ENCODE data around the gene COL25A1.

Gene COL25A1

DNA sequence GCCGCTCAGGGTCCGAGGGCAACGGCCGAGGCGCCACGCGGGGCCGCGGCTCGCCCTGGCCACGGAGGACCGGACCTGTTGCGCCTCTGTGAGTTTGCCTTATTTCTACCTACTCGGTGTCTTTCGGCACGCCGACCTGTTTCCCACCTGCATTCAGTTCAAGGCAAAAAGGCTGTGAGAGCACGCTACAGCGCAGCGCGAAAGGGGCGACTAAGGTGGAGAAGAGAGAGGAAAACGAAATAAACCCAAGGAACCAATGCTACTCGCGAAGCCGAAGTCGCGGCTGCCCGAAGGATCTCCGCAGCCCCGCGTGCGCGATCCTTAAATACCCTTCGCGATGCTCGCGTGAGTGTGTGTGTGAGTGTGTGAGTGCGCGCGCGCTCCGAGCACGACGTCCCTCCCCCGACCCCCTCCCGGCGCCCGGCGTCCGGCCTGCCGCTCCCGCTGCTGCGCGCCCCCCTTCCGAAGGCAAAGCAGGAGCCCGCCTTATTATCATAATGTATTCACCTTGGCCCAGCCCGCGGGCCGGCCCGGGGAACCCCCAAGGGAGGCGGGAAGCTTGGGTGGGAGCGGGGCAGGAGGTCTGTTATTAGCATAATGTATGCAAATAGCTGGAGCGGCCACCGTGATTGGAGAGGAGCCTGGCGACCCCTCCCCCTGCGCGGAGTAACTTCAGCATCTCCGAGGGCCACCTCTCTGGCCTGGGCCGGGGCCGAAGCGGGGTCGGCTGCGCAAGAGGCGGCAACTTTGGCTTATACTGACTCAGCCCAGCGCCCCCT lies at the start of gene COL25A1:
TSS of gene COL25A1 (minus strand) at position 298 of the 779 bp plus-strand sequence.
- peak; percentile 25 for DNase-seq

DNA sequence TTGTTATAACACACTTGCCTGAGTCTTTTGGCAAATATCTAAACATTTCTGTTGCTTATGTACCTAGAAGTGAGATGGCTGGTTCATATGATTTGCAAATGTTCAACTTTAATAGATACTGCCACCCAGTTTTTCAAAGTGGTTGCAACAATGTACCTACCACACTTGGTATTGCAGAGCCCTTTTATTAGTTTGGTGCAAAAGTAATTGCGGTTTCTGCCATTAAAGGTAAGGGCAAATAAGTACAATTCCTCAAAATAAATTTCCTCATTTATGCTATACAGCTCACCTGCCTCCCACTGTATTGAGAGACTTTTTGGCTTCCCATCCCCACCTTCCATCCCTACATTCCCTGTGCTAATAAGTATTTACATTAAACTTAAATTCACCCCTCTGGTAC lies 47.7 kb upstream of the COL25A1 start:
- DNase-seq: no peak

DNA sequence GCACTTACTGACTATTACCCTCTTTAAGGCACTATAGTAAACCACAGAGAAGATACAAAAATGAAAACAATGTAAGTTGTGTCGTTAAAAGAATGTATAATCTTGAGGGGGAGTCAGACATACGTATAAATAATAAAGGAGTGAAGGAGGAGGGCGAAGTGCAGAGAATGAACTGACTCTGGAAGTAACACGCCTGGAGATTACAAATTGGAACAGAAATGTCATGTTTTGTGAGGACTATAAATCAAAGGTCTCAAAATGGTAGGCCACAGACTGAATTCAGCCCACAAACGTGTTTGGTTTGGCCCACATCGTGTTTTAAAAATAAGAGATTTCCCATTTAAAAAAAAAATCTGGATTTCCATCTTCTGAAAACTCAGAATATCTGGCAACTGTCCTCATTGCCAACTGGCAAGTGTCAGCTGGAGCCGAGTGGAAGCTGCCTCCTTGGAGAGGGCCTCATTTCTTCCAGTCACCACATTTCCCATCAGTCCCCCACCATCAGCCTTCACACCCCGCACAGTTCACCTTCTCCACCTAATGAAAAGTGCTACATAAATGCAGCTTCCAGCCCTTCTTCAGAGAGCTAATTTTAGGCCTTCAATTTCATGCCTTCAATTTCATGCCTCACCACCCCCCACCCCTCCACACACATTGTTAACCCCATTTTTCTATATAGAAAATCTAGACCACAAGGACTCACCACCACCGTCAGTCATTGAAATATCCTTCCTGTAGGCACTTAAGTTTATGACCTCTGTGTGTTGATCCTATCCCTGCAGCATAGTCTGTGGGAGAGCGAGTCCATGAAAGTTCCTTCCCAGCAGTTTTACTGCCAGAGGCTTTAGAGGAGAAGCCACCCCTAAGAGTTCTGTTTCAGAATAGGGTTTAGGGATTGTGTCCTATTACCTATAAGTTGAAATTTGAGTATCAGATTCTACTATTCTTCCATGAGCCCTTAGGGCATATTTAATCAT lies 32.0 kb upstream of the COL25A1 start:
- no peak for DNase-seq

DNA sequence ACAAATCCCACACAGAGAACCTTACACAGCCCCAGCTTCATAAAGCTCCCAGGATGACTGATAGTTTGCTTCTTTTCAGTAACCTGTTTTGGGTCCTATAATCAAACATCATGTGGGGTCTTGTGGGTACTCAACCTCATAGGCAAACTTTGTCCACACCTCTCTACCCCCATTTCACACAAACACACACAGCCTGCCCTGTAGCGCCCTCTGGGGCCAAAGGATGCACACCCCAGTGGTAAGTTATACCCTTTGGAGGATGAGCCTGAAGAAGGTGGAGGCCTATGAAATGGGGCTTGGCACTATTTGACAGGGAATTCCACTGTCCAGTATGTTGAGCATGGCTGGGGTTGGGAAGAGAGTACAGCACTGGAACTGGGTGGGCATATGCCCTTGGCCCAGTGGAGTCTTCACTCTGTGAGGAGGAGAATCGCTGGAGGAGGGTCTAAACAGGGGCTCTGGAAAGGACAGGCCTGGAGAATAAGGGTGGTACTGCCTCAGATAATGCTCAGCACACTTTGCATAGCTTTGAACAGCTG lies 30.5 kb upstream of the COL25A1 start:
- DNase-seq: no peak

DNA sequence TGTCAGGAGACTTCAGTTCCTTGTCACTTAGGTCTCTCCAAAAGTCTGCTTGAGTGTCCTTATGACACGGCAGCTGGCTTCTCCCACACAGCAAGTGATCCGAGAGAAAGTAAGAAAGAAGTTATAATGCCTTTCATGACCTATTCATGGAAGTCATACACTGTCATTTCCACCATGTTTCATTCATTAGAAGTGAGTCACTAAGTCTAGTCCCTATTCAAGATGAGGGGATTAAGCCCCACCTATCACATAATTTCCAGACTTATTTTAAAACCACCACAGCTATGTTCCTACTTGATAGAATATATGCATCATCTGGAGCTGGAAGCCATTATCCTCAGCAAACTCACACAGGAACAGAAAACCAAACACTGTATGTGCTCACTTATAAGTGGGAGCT lies 25.2 kb upstream of the COL25A1 start:
- no peak for DNase-seq

DNA sequence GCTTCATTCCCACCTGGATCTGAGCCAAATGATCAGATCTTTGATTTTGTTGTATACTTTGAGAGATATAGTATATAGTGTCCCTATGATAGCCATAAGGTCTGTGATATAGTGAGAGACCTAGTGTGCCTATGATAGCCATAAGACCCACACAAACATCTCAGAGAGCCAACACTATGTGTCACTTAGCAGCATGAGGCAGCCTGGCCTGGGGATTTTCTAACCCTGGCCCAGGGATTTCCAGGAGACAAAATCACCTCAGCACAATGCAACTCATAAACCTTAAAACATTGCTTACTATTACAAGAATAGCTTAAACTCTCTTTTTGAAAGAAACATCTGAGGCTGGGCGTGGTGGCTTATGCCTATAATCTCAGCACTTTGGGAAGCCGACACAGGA lies 23.2 kb upstream of the COL25A1 start:
- no peak for DNase-seq

DNA sequence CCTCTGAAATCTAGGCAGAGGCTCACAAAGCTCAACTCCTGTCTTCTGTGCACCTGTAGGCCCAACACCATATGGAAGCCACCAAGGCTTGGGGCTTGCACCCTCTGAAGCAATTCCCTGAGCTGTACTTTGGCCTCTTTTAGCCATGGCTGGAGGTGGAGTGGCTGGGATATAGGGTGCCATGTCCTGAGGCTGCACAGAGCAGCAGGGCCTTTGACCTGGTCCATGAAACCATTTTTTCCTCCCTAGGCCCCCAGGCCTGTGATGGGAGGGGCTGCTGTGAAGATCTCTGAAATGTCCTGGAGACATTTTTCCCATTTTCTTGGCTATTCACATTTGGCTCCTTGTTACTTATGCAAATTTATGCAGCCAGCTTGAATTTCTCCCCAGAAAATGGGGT lies 20.9 kb upstream of the COL25A1 start:
- DNase-seq: no peak

DNA sequence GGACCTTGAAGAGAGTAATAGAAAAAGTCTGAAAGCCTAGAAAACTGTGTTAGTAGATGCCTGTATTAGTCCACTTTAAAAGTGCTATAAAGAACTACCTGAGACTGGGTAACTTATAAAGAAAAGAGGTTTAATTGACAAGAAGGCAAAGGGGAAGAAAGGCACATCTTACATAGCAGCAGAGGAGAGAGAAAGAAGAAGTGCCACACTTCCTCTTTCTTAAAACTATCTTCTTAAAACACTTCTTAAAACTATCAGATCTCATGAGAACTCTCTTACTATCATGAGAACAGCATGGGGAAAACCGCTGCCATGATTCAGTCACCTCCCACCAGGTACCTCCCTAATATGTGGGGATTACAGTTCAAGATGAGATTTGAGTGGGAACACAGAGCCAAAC lies 18.8 kb upstream of the COL25A1 start:
- no peak for DNase-seq

DNA sequence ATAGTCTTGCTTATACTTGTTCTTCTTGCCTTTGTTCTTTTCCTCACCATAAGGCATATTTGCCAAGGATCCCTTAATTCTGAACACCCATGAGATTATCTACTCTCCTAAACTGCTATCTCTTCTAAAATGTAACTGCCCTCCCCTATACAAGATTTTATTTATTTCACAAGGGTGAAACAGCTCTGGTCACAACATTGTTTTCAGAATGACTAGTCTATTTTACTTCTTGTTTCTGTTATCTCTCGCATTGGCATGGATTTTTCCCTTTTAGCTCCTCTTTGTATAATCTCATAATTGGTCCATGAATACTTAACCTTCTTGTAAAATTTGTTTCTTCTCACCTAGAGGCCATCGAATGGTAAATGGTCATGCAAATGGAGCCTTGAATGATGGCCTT lies 17.2 kb upstream of the COL25A1 start:
- DNase-seq: no peak

DNA sequence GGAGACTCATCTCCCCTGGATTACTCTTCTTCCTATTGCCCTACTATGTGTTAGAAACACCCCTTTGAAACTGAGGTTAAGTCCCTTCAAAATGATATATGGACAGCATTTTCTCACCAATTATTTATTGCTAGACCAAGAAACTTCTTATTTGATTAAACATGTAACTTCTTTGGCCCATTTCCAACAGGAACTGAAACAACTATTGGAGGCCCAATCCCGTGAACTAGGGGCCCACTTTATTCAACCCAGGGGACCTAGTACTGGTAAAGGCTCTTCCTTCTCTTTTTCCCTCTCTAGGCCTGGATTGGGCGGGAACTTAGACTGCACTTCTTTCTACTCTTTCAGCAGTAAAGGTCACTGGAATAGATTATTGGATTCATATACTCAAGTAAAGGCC lies 16.7 kb upstream of the COL25A1 start:
- DNase-seq: no peak

DNA sequence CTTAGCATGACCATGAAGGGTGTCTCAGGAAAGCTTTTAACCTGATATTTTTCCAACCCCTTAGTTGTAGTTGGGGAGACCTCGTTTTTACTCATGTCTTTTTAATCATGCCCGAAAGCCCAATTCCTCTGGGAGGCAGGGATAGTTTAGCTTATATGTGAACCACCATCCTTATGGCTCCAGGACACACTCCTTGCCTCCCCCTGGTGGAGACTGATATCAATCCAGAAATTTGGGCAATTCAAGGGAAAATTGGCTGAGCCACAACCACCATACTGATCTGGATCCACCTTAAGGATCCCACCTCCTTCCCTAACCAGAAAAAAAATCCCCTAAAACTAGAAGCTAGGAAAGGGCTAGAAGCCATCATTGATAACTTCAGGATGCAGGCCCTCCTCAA lies 13.4 kb upstream of the COL25A1 start:
- no peak for DNase-seq

DNA sequence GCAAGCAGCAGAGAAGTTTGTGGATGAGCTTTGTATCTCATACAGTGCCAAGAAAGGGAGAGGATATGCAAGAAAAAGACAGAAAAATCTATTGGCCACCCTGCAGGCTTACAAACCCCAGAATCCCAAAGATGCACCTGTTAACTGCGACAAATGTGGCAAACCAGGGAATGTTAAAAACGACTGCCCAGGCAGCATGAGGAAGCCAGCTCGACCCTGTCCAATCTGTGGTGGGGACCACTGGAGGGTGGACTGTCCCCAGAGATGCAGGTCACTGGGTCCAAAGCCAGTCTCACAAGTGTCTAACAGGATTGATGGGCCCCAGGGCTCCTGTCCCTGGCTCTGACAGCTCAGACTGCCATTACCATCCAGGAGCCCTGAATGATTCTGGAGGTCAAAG lies 12.9 kb upstream of the COL25A1 start:
- no peak for DNase-seq

DNA sequence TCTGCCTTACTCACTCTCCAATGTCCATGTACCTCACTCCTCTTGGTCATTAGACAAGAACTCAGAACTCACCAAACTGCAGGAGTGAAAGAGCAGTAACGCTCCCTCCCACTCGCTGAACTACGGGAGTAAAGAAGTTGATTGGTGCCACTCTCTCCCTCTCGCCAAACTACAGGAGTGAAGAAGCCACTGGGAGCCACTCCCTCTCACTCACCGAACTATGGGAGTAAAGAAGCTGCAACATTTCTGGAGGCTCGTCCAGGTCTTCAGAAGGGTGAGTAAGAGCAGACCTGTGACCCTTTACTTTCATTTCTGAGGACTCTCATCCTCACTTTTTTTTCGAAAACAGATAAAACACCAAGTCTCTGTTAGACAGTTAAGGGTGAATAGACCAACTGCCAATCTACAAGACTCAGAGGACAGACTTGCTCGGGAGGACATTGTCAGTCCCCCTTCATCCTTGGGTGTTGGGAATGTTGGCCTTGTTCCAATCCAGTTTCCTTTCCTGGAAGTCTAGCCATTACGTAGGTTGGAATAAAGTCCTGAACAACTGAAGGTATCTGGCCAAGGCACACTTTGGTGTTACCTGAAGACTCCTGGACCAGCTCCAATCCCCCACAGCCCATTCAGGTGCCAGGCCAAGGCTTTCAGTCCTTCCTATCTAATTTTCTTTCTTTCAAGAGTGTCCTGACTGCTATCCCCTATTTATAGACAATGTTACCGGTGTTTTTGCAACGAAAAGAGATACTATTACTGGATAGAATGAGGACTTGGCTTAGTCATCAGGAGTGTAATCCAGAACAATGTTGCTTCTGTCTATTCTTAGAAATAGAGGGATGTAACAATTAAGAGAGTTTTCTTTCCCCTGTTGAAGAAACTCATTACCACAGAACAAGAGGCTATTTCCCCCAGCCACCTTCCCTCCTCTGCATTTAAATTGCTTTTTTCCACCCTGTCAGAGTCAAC lies 11.0 kb upstream of the COL25A1 start:
- no peak for DNase-seq

DNA sequence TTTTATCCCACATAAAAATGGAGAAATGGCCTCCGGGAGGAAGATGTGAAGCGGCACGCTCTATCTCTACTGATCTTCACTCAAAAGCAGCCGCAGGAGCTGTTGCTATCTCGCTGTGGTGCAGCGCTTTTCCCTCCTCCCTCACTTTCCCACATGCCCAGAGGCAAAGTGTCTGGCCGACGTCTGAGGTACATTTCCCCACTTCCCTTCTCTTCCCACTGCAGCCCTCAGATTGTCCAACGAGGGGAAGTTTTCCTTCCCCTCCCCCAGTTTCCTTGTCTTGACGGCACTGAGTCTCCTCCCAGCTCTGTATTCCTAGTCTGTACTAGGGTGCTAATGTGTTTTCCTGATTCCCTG lies 660 bp upstream of the COL25A1 start:
- no peak for DNase-seq

DNA sequence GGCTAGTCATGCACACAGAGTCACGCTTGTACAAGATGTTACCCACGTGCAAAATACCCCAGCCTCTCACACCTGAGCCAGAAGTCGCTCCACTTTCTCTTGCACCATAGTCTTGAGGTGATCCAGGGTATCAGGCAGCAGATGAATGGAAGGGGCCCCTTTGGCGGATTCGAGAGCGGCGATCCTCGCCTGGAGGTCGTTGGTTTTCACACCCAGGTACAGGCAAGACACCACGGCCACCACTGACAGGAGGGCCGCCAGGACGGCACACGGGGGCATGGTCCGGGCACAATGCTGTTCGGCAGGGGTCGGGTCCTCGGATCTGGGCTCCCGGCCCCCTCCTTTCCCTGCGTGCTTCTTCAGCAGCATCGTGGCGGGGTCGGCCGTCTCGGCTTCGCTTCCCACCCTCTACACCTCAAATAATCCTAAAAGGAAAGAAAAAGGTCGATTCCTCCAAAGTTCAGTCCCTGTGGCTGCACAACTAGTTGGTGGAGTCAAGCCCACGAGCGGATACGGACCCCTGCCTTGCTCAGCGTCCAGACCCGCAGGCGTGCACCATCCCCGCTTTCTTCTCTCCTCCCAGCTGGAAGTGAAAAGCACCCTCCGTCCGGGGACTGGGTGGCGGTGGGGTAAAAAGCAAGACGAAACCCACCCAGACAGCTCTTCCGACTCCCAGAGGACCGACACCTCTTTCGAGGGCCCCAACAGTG lies 652 bp downstream of the COL25A1 start:
- no peak for DNase-seq

DNA sequence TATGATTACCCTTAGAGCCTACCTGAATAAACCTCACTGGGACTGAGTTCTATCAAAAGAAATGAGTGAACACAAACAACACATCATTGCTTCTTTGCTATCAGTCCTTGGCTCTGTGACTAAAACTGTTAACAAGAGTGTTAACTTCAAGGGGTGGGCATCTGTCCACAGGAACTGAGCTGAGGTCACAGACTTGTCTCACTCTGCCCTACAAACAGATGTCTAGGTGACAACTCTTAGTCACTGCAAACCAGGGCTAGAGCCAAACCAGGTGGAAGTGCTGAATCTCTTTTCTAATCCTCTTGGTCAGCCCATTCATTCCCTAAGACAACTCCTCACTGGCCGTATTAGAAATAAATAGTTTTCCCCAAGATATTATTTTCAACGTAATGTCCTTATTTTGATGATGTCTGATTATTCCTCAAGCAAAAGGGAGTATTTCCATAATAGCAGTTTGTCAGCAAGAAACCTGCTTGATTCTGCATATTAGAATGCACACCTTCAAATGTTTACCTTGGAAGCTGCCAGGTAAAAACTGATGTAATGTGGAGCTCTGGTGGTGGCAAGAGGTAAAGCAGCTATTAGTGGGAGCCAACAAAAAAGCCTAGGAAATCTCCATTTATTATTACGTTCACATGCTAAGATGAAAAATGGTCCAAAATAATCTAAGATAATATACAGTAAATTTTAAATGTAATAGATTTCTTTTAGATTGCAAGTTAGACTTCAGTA lies 4.0 kb downstream of the COL25A1 start:
- DNase-seq: no peak

DNA sequence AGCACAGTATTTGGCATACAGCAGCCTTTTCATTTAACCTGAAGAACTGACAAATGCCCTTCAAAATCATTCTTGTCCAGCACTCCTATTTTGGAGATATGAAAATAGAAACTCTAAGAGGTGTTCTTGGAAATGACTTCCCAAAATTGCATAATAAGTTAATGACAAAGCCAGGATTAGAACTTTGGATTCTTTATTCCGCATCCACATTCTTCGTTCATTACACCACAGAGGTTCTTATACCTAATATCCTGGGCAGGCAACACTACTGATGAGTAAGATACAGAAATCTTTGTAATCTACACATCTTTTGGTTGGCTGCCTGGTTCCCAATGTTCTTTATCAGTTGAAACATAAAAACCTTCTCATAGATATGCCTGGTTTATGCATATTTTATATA lies 5.9 kb downstream of the COL25A1 start:
- no peak for DNase-seq

DNA sequence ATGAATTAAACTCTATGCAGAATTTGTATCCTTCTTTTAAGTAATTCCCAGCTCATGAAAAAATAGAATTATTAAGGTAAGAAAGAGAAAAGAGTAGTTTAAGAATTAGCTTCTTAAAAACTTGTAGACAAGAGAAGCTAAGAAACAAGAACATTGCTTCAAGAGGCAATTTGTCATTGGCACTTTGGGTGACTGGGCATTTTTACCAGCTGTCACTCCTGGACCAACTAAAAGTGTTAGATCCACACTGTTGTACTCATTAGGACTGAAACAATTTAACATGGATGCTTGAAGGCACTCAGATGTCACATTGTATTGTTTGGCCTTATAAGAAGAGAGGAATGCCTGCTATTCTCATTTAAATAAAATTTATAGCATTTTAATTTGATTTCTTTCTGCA lies 7.4 kb downstream of the COL25A1 start:
- DNase-seq: no peak

DNA sequence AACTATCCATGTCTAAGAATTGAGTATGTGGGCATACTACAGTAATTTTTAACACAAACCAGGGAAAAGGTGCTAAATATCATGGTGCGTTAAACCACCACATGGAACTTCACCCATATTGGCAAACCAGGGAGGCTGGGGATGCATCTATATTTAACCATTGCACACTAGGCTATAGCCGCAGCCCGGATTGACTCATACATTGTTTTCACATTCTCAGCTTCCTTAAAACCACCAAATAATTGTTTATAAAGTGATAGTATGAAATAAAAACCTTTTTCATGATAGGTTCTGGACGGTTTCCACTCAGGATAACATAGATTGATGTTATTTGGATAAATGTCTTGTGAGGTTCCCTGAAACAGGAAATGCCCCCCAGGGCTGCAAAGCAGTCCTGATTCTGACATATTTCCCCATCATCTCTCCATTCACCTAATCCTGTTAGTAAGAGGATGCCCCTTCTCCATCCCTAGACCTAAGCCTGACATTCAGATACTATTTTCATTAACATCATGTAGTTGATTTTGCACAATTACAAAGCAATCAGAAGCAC lies 7.9 kb downstream of the COL25A1 start:
- no peak for DNase-seq

DNA sequence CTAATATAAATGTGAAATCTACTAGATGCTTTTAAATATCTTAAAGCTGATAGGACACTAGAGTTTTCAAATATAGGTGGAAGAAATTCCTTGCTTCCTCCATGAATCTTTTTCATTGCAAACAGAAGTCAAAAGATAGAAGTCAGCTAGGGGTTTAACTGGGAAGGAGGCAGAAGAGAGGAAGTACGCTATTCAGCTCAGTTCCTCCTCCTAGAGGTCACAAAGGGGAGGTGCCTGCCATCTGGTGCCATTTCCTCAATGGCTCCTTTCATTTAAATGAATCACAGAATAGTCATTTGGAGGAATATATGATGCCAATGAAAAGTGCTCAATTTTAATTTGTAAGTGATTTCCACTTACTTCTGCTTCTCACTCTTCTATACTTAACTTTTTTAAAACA lies 8.5 kb downstream of the COL25A1 start:
- no peak for DNase-seq

DNA sequence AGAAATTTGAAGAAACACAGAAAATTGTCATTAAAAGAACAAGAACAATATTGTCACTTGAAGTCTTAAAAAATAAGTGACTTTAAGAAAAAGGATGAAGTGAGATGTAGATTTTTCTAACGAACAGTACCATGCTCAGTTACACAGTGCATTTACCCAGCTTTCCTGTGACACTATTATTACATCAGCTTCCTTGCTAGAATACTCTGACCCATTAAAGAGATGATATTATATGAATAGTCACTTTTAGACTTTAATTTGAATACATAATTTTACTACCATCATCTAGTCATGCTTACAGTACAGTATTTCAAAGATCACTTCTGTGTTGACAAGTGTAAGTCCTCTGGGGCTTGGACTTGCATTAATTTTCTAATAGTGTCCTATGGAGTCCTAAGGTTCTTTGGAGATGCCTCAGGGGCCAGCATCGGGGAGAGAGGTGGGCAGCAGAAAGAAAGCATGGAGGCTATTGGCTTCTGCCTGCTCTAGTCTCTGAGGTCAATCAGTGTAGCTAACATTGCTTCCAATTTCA lies 10.7 kb downstream of the COL25A1 start:
- no peak for DNase-seq
